SK-N-SH (cell line): Measurements from ENCODE around the gene RSPH4A. TPM values are rescaled to one million over a fixed set of nuclear protein-coding genes. Genes with fewer than 3 reads are reported as not detected.

Source experiments
- CTCF ChIA-PET: fragments of 300-600, 350-600 bp; formaldehyde crosslinking; extraction: SDS; loops from one replicate; lab custom pipeline; 2021; lab: Yijun Ruan, JAX
- POLR2A ChIA-PET: fragments of 350-600 bp; sonication (Branson Sonifier 250); formaldehyde crosslinking; extraction: SDS; loops from one replicate; lab custom pipeline; 2020; ENCODE audit warnings: antibody characterized with exemption, inconsistent platforms; lab: Yijun Ruan, JAX
- DNase-seq: peaks from one replicate; pipeline ENCODE4 v3.0.0; 2012
- H2AFZ ChIP-seq: fragments of 200-600 bp; sonication (generic); 2 replicates; pipeline ENCODE4 v1.8.1; 2016; ENCODE audit warnings: antibody characterized with exemption, mild to moderate bottlenecking, low read depth
- H3F3A ChIP-seq: fragments of 200-600 bp; sonication (generic); replicated peaks from 2 replicates; pipeline ENCODE3; 2016; ENCODE audit warnings: antibody characterized with exemption, mild to moderate bottlenecking; ENCODE audit not compliant: insufficient read depth
- H3K27ac ChIP-seq, 2 experiments: fragments of 200-500 bp in 1 of 2; fragments of 200-600 bp in 1 of 2; sonication (Bioruptor generic) in 1 of 2; sonication (generic), shearing (Covaris generic) in 1 of 2; 2 replicates each; pipeline versions ENCODE4 v1.5.1 to v1.6.1; 2014 to 2016; ENCODE audit warnings: low read depth in 2 of 2, inconsistent platforms in 1 of 2, low read length in 1 of 2, mild to moderate bottlenecking in 1 of 2, mixed read lengths in 1 of 2
- H3K27me3 ChIP-seq: fragments of 200-600 bp; sonication (generic), shearing (Covaris generic); 2 replicates; pipeline ENCODE4 v1.6.1; 2016; ENCODE audit warnings: mixed run types; ENCODE audit not compliant: insufficient read depth
- H3K36me3 ChIP-seq, 2 experiments: fragments of 200-500 bp in 1 of 2; fragments of 200-600 bp in 1 of 2; sonication (Bioruptor generic) in 1 of 2; sonication (generic) in 1 of 2; replicated peaks in 1 of 2; 2 replicates each; pipeline versions ENCODE3 to v1.5.1; 2014 to 2016; ENCODE audit warnings: low read length in 1 of 2, mild to moderate bottlenecking in 1 of 2; ENCODE audit not compliant: insufficient read depth in 2 of 2, control insufficient read depth in 1 of 2
- H3K4me1 ChIP-seq, 2 experiments: fragments of 200-500 bp in 1 of 2; fragments of 200-600 bp in 1 of 2; sonication (Bioruptor generic) in 1 of 2; sonication (generic), shearing (Covaris generic) in 1 of 2; 2 replicates each; pipeline versions ENCODE4 v1.5.1 to v1.6.1; 2014 to 2016; ENCODE audit warnings: low read depth in 1 of 2, low read length in 1 of 2, mixed run types in 1 of 2; ENCODE audit not compliant: insufficient read depth in 2 of 2, control insufficient read depth in 1 of 2
- H3K4me2 ChIP-seq: fragments of 200-600 bp; sonication (generic), shearing (Covaris generic); 2 replicates; pipeline ENCODE4 v1.6.1; 2017; ENCODE audit warnings: mixed run types
- H3K4me3 ChIP-seq, 2 experiments: fragments of 200-500 bp in 1 of 2; fragments of 200-600 bp in 1 of 2; sonication (Bioruptor generic) in 1 of 2; sonication (generic), shearing (Covaris generic) in 1 of 2; 2 replicates each; pipeline versions ENCODE4 v1.5.1 to v1.8.1; 2014 to 2016; ENCODE audit warnings: low read depth in 2 of 2, inconsistent platforms in 1 of 2, low read length in 1 of 2, mild to moderate bottlenecking in 1 of 2, mixed read lengths in 1 of 2, moderate library complexity in 1 of 2
- H3K79me2 ChIP-seq: fragments of 200-600 bp; sonication (generic); 2 replicates; pipeline ENCODE4 v1.8.1; 2017; ENCODE audit warnings: mild to moderate bottlenecking; ENCODE audit not compliant: insufficient read depth
- H3K9ac ChIP-seq: fragments of 200-600 bp; sonication (generic); 2 replicates; pipeline ENCODE4 v1.6.1; 2017; ENCODE audit warnings: mixed run types
- H3K9me2 ChIP-seq: fragments of 200-600 bp; sonication (generic); 2 replicates; pipeline ENCODE4 v1.6.1; 2017; ENCODE audit warnings: mixed run types
- H3K9me3 ChIP-seq: fragments of 200-600 bp; sonication (generic); 2 replicates; pipeline ENCODE4 v1.6.1; 2017; ENCODE audit warnings: mixed run types, mild to moderate bottlenecking, moderate library complexity
- H4K20me1 ChIP-seq: fragments of 200-600 bp; sonication (generic); 2 replicates; pipeline ENCODE4 v1.6.1; 2017; ENCODE audit warnings: mild to moderate bottlenecking, mixed run types; ENCODE audit not compliant: insufficient read depth
- CHD2 ChIP-seq: fragments of 150-350 bp; IDR thresholded peaks from 2 replicates; pipeline ENCODE4 v1.6.1; 2018; ENCODE audit warnings: low read length; ENCODE audit not compliant: partially characterized antibody
- EP300 ChIP-seq, 2 experiments: IDR thresholded peaks; 2 replicates each; pipeline versions ENCODE4 v1.4.0 to v1.6.1; 2012; ENCODE audit warnings: borderline replicate concordance in 1 of 2, low read depth in 1 of 2, low read length in 1 of 2
- EZH2phosphoT487 ChIP-seq: fragments of 200-600 bp; sonication (generic); IDR thresholded peaks from 2 replicates; pipeline ENCODE4 v1.6.1; 2017; ENCODE audit warnings: low read depth, mixed run types, mild to moderate bottlenecking, antibody characterized with exemption, moderate library complexity, borderline replicate concordance
- FOXJ3 ChIP-seq: sonication (generic); formaldehyde crosslinking; IDR thresholded peaks from 2 replicates; pipeline ENCODE4 v1.5.1; 2020; ENCODE audit warnings: mild to moderate bottlenecking, missing genetic modification reagents
- FOXM1 ChIP-seq: IDR thresholded peaks from 2 replicates; pipeline ENCODE4 v1.4.0; 2012; ENCODE audit warnings: low read depth, mild to moderate bottlenecking
- GABPA ChIP-seq: IDR thresholded peaks from 2 replicates; pipeline ENCODE4 v1.4.0; 2012; ENCODE audit warnings: low read depth, mild to moderate bottlenecking
- GATA2 ChIP-seq: sonication (generic); formaldehyde crosslinking; IDR thresholded peaks from 2 replicates; pipeline ENCODE4 v1.5.0; 2020; ENCODE audit warnings: mild to moderate bottlenecking, missing genetic modification reagents
- JUND ChIP-seq: IDR thresholded peaks from 2 replicates; pipeline ENCODE4 v1.4.0; 2012
- MXI1 ChIP-seq: IDR thresholded peaks from 2 replicates; pipeline ENCODE4 v1.6.1; 2012; ENCODE audit warnings: mild to moderate bottlenecking, low read depth, low read length, improper control_type of control experiment
- NFIC ChIP-seq: IDR thresholded peaks from 2 replicates; pipeline ENCODE4 v1.4.0; 2012; ENCODE audit warnings: borderline replicate concordance
- POLR2AphosphoS5 ChIP-seq: IDR thresholded peaks from 2 replicates; pipeline ENCODE4 v1.6.1; 2012; ENCODE audit warnings: low read depth, low read length
- RAD21 ChIP-seq: IDR thresholded peaks from 2 replicates; pipeline ENCODE4 v1.6.1; 2012; ENCODE audit warnings: mild to moderate bottlenecking, low read length
- RXRA ChIP-seq: IDR thresholded peaks from 2 replicates; pipeline ENCODE4 v1.4.0; 2012; ENCODE audit warnings: low read depth, mild to moderate bottlenecking, borderline replicate concordance
- SMC3 ChIP-seq: IDR thresholded peaks from 2 replicates; pipeline ENCODE4 v1.6.1; 2012; ENCODE audit warnings: low read depth, low read length, improper control_type of control experiment
- TAF1 ChIP-seq: IDR thresholded peaks from 2 replicates; pipeline ENCODE4 v1.6.1; 2012; ENCODE audit warnings: low read depth, mild to moderate bottlenecking, low read length, moderate library complexity, borderline replicate concordance
- TCF12 ChIP-seq: IDR thresholded peaks from 2 replicates; pipeline ENCODE4 v1.4.0; 2012
- YY1 ChIP-seq: IDR thresholded peaks from 2 replicates; pipeline ENCODE4 v1.4.0; 2012; ENCODE audit warnings: low read depth, mild to moderate bottlenecking
- WGBS: methylation state at CpG from one replicate; pipeline ENCODE4 v1.1.6; 2017; ENCODE audit warnings: low lambda C conversion rate; 5-methylcytosine and 5-hydroxymethylcytosine counted together
- polyA plus RNA-seq, 3 experiments: library from polyadenylated mRNA; depleted of rRNA; stranded (reverse); fragments of >200 nt; gene quantifications; 2 replicates each; pipeline ENCODE4 v1.2.3, GENCODE V29; 2012
- TF ChIP-seq, protein P1 (sequence below): IDR thresholded peaks from 2 replicates; pipeline ENCODE4 v1.4.0; 2012; ENCODE audit warnings: low read depth, borderline replicate concordance
- TF ChIP-seq, protein P2 (sequence below): IDR thresholded peaks from 2 replicates; pipeline ENCODE4; 2012
- TF ChIP-seq, protein P3 (sequence below): IDR thresholded peaks from 2 replicates; pipeline ENCODE4 v1.4.0; 2012; ENCODE audit warnings: low read depth, borderline replicate concordance
- TF ChIP-seq, protein P4 (sequence below): IDR thresholded peaks from 2 replicates; pipeline ENCODE4 v1.6.1; 2012; ENCODE audit warnings: mild to moderate bottlenecking, low read depth, low read length, moderate library complexity

The RSPH4A gene
- polyA plus RNA-seq, 1 of the 3 experiments (the other 2 are of a cell fraction), result 0.30 TPM

DNA sequence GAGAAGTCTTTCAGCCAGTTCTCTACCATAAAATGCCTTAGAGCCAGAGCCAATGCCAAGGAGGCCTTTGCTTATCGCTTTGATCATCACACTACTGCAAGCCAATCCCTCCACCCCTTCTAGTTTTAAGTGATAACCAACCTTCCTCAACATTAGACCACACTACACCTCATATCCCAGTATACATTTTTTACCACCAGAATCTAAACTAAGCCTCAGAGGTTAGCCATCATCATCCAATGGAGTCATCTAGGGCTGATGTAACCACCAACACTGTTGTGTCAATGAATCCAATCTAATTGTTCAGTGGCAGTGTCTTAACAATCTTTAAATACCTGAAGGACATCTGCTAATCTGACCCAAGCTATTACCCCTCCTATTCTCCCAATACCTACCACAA lies 45.9 kb downstream of the RSPH4A start:
- no peak for TF ChIP-seq GATA2 (CRISPR knock-in tag)
- TF ChIP-seq JUND, result no peak
- no peak for TF ChIP-seq EZH2phosphoT487
- TF ChIP-seq MXI1, result no peak
- no peak for TF ChIP-seq RXRA
- TF ChIP-seq NFIC, result no peak
- CTCF ChIA-PET, result interaction anchor here (1.3 kb wide), 1 partner anchor 101 kb away, joined by 3 read pairs; no protein-coding TSS in a partner anchor

DNA sequence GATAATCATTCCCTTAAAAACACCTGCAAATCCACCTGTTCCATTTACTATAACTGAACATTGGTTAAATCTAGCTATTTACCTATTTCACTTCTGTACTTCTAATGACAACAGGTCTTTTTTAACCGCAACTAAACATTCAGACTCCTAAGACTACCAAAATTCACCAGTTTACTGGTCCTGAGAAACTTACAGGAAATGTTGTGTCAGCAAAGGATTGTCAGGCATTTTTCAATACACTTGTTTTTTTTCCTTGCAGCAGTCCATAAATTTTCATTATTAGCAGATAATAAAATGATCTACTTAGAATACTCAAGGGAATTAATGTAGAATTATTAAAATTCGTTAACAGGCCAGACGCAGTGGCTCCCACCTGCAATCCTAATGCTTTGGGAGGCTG lies 47.0 kb downstream of the RSPH4A start:
- Histone ChIP-seq H4K20me1 (peaks cover 4% of the 10 kb centered on the region; the same call in 1 of the 2 replicates), H3K4me2 (no peak overlapping the region), H3K79me2 (peaks cover 92% of the 10 kb centered on the region), H3K4me3 (no peak overlapping the region), H3K9me3 (no peaks in the 10 kb centered on the region), H3K4me1 (peaks cover 7 to 9% of the 10 kb centered on the region in 2 experiments; a peak in 3 of 4 replicates), H3K27me3 (no peaks in the 10 kb centered on the region), H3K36me3 (peaks cover 7 to 13% of the 10 kb centered on the region in 2 experiments), H3K27ac (no peak overlapping the region), H3K9ac (no peak overlapping the region), H3K9me2 (no peaks in the 10 kb centered on the region), H3F3A (no peaks in the 10 kb centered on the region), H2AFZ (no peak overlapping the region)
- POLR2A ChIA-PET, result no interaction called here
- no peak for DNase-seq
- CTCF ChIA-PET, result no interaction called here
- 97% methylated on average over 3 of the region's 3 CpGs for WGBS
- no peak for TF ChIP-seq NFIC
- TF ChIP-seq, protein P1, sequence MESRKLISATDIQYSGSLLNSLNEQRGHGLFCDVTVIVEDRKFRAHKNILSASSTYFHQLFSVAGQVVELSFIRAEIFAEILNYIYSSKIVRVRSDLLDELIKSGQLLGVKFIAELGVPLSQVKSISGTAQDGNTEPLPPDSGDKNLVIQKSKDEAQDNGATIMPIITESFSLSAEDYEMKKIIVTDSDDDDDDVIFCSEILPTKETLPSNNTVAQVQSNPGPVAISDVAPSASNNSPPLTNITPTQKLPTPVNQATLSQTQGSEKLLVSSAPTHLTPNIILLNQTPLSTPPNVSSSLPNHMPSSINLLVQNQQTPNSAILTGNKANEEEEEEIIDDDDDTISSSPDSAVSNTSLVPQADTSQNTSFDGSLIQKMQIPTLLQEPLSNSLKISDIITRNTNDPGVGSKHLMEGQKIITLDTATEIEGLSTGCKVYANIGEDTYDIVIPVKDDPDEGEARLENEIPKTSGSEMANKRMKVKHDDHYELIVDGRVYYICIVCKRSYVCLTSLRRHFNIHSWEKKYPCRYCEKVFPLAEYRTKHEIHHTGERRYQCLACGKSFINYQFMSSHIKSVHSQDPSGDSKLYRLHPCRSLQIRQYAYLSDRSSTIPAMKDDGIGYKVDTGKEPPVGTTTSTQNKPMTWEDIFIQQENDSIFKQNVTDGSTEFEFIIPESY, result no peak
- TF ChIP-seq, protein P2, sequence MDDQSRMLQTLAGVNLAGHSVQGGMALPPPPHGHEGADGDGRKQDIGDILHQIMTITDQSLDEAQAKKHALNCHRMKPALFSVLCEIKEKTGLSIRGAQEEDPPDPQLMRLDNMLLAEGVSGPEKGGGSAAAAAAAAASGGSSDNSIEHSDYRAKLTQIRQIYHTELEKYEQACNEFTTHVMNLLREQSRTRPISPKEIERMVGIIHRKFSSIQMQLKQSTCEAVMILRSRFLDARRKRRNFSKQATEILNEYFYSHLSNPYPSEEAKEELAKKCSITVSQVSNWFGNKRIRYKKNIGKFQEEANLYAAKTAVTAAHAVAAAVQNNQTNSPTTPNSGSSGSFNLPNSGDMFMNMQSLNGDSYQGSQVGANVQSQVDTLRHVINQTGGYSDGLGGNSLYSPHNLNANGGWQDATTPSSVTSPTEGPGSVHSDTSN, result no peak
- TF ChIP-seq SMC3, result no peak
- TF ChIP-seq, protein P3, sequence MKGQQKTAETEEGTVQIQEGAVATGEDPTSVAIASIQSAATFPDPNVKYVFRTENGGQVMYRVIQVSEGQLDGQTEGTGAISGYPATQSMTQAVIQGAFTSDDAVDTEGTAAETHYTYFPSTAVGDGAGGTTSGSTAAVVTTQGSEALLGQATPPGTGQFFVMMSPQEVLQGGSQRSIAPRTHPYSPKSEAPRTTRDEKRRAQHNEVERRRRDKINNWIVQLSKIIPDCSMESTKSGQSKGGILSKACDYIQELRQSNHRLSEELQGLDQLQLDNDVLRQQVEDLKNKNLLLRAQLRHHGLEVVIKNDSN, result no peak
- no peak for TF ChIP-seq GABPA
- TF ChIP-seq RAD21, result no peak
- TF ChIP-seq FOXJ3, result no peak
- TF ChIP-seq TCF12, result no peak
- no peak for TF ChIP-seq RXRA
- TF ChIP-seq CHD2, result no peak
- no peak for TF ChIP-seq POLR2AphosphoS5
- TF ChIP-seq YY1, result no peak
- no peak for TF ChIP-seq TAF1
- no peak for TF ChIP-seq FOXM1
- TF ChIP-seq GATA2 (CRISPR knock-in tag), result no peak
- TF ChIP-seq, protein P4, sequence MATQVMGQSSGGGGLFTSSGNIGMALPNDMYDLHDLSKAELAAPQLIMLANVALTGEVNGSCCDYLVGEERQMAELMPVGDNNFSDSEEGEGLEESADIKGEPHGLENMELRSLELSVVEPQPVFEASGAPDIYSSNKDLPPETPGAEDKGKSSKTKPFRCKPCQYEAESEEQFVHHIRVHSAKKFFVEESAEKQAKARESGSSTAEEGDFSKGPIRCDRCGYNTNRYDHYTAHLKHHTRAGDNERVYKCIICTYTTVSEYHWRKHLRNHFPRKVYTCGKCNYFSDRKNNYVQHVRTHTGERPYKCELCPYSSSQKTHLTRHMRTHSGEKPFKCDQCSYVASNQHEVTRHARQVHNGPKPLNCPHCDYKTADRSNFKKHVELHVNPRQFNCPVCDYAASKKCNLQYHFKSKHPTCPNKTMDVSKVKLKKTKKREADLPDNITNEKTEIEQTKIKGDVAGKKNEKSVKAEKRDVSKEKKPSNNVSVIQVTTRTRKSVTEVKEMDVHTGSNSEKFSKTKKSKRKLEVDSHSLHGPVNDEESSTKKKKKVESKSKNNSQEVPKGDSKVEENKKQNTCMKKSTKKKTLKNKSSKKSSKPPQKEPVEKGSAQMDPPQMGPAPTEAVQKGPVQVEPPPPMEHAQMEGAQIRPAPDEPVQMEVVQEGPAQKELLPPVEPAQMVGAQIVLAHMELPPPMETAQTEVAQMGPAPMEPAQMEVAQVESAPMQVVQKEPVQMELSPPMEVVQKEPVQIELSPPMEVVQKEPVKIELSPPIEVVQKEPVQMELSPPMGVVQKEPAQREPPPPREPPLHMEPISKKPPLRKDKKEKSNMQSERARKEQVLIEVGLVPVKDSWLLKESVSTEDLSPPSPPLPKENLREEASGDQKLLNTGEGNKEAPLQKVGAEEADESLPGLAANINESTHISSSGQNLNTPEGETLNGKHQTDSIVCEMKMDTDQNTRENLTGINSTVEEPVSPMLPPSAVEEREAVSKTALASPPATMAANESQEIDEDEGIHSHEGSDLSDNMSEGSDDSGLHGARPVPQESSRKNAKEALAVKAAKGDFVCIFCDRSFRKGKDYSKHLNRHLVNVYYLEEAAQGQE, result no peak
- TF ChIP-seq EP300 (IDR thresholded peaks at IDR 0.05; ENCODE audit: borderline replicate concordance in 1 of 2, low read depth in 1 of 2, low read length in 1 of 2), result no peak
- no peak for TF ChIP-seq JUND

More for the DNA sequence above, 45.9 kb downstream of the RSPH4A start:
- no peaks in the 10 kb centered on the region for H3K9me2 ChIP-seq
- peaks cover 10 to 22% of the 10 kb centered on the region in 2 experiments for H3K36me3 ChIP-seq
- H4K20me1 ChIP-seq, result peaks cover 4% of the 10 kb centered on the region; the same call in 1 of the 2 replicates
- H3F3A ChIP-seq, result no peaks in the 10 kb centered on the region
- no peak overlapping the region for H3K9ac ChIP-seq
- H3K4me3 ChIP-seq, result no peak overlapping the region
- H3K4me1 ChIP-seq, result peaks cover 2 to 9% of the 10 kb centered on the region in 2 experiments; a peak in 3 of 4 replicates
- H3K79me2 ChIP-seq, result peaks cover 80% of the 10 kb centered on the region
- no peaks in the 10 kb centered on the region for H3K9me3 ChIP-seq
- WGBS, result 100% methylated on average over 1 of the region's 1 CpG
- no peak overlapping the region for H3K4me2 ChIP-seq
- no peaks in the 10 kb centered on the region for H3K27me3 ChIP-seq
- no peak overlapping the region for H2AFZ ChIP-seq
- no peak for DNase-seq
- POLR2A ChIA-PET, result no interaction called here
- H3K27ac ChIP-seq, result no peak overlapping the region
